Peyer's patch (tissue), 4 donors: ENCODE measurements around the gene ARX. TPM values are rescaled to one million over a fixed set of nuclear protein-coding genes. Genes with fewer than 3 reads are reported as not detected.

Experiments
- DNase-seq, 3 donors: peaks; one replicate each; pipeline ENCODE4 v3.0.0-alpha.2; 2017 to 2019
- H3K27ac ChIP-seq, 4 donors: fragments of 200-600 bp; sonication (generic); one replicate each; pipeline ENCODE4 v1.5.1; 2016 to 2019
- H3K27me3 ChIP-seq, 2 donors: fragments of 200-600 bp; sonication (generic); one replicate each; pipeline ENCODE4 v1.5.1; 2019
- H3K36me3 ChIP-seq, 3 donors: fragments of 200-600 bp; sonication (generic); one replicate each; pipeline ENCODE4 v1.5.1; 2016 to 2019
- H3K4me1 ChIP-seq, 4 donors: fragments of 200-600 bp; sonication (generic); one replicate each; pipeline ENCODE4 v1.5.1; 2016 to 2019
- H3K4me3 ChIP-seq, 4 donors: fragments of 200-600 bp; sonication (generic); 1 replicate in 3 of 4; 2 replicates in 1 of 4; pipeline ENCODE4 v1.5.1; 2016 to 2019; ENCODE audit warnings: mild to moderate bottlenecking in 1 of 4
- H3K9me3 ChIP-seq, 4 donors: fragments of 200-600 bp; sonication (generic); one replicate each; pipeline ENCODE4 v1.5.1; 2016 to 2019; ENCODE audit warnings: mild to moderate bottlenecking in 1 of 4
- POLR2A ChIP-seq, 2 donors: fragments of 450-650 bp; IDR thresholded peaks; one replicate each; pipeline ENCODE4 v1.5.1; 2017; ENCODE audit warnings: antibody characterized with exemption in 2 of 2, mild to moderate bottlenecking in 2 of 2, moderate library complexity in 2 of 2
- total RNA-seq, 4 donors: library from RNA; depleted of rRNA; stranded (reverse); fragments of >200 nt; gene quantifications; one replicate each; pipeline ENCODE4 v1.1.0, GENCODE V29; 2016
- TF ChIP-seq, protein P1 (sequence below), 6 experiments: fragments of 450-650 bp in 4 of 6; fragments of 200-600 bp in 2 of 6; sonication (generic) in 1 of 6; IDR thresholded peaks; one replicate each; pipeline ENCODE4 v1.5.1; 2017 to 2019; ENCODE audit warnings: antibody characterized with exemption in 6 of 6, mild to moderate bottlenecking in 3 of 6, moderate library complexity in 1 of 6

Gene ARX
- total RNA-seq, 4 donors from 2014 or later, result 0.40 to 1.0 (median 0.88) TPM; not detected in 1

DNA sequence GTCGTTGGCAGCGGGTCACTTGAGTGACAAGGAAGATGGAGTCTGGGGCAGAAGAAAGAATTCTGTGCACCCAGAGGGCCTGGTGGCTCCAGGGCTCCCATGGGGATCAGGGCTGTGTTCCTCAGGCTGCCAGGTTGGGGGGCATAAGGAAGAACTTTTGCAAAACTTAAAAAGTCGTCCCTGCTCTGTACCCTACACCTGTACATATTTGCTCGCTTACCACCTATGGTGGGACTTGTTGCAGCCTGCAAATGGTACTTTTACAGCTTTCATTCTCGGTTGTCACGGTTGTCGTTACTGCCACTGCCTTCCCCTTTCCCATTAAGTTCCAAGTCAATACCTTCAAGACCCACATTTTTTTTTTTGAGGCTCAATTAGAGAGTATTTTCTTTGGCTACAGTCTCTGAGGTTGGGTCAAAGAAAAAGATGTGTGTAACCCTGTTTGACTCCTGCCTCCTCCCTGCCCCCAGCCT is 9.1 kb downstream of the ARX start:
- H3K4me1 ChIP-seq, result peaks cover 0 to 24% (median 0%) of the 10 kb centered on the region in 4 donors
- peaks cover 0 to 8% of the 10 kb centered on the region in 2 donors for H3K27me3 ChIP-seq
- H3K27ac ChIP-seq, result no peak overlapping the region
- DNase-seq, result no peak
- H3K9me3 ChIP-seq, result no peaks in the 10 kb centered on the region
- no peak for TF ChIP-seq POLR2A (IDR thresholded peaks at IDR 0.05)
- TF ChIP-seq, protein P1, sequence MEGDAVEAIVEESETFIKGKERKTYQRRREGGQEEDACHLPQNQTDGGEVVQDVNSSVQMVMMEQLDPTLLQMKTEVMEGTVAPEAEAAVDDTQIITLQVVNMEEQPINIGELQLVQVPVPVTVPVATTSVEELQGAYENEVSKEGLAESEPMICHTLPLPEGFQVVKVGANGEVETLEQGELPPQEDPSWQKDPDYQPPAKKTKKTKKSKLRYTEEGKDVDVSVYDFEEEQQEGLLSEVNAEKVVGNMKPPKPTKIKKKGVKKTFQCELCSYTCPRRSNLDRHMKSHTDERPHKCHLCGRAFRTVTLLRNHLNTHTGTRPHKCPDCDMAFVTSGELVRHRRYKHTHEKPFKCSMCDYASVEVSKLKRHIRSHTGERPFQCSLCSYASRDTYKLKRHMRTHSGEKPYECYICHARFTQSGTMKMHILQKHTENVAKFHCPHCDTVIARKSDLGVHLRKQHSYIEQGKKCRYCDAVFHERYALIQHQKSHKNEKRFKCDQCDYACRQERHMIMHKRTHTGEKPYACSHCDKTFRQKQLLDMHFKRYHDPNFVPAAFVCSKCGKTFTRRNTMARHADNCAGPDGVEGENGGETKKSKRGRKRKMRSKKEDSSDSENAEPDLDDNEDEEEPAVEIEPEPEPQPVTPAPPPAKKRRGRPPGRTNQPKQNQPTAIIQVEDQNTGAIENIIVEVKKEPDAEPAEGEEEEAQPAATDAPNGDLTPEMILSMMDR (IDR thresholded peaks at IDR 0.05), result no peak
- H3K4me3 ChIP-seq, result no peak overlapping the region
- no peaks in the 10 kb centered on the region for H3K36me3 ChIP-seq

GRCh38 chrX:25005382-25006185 is 10.2 kb downstream of the ARX start:
- peaks cover 0 to 8% of the 10 kb centered on the region in 2 donors for H3K27me3 ChIP-seq
- peak overlapping the region in 2 of 4 donors; percentile 14 to 30 for H3K4me3 ChIP-seq
- no peaks in the 10 kb centered on the region for H3K9me3 ChIP-seq
- no peak overlapping the region for H3K27ac ChIP-seq
- no peak for DNase-seq
- H3K36me3 ChIP-seq, result no peaks in the 10 kb centered on the region
- peaks cover 0 to 24% (median 0%) of the 10 kb centered on the region in 4 donors for H3K4me1 ChIP-seq
- TF ChIP-seq POLR2A (IDR thresholded peaks at IDR 0.05), result no peak
- TF ChIP-seq, protein P1 (IDR thresholded peaks at IDR 0.05), result no peak

GRCh38 chrX:25005034-25005381 is 10.8 kb downstream of the ARX start:
- peaks cover 0 to 24% (median 0%) of the 10 kb centered on the region in 4 donors for H3K4me1 ChIP-seq
- H3K9me3 ChIP-seq, result no peaks in the 10 kb centered on the region
- no peaks in the 10 kb centered on the region for H3K36me3 ChIP-seq
- peaks cover 0 to 8% of the 10 kb centered on the region in 2 donors for H3K27me3 ChIP-seq
- TF ChIP-seq, protein P1 (IDR thresholded peaks at IDR 0.05), result no peak
- no peak for TF ChIP-seq POLR2A (IDR thresholded peaks at IDR 0.05)
- no peak for DNase-seq
- H3K4me3 ChIP-seq, result peak overlapping the region in 2 of 4 donors; percentile 14 to 30
- H3K27ac ChIP-seq, result no peak overlapping the region

GRCh38 chrX:25004485-25005032 is 11.2 kb downstream of the ARX start:
- no peak overlapping the region for H3K27ac ChIP-seq
- peak overlapping the region in 1 of 4 donors; percentile 30 for H3K4me3 ChIP-seq
- H3K27me3 ChIP-seq, result peaks cover 0 to 8% of the 10 kb centered on the region in 2 donors
- H3K9me3 ChIP-seq, result no peaks in the 10 kb centered on the region
- DNase-seq, result no peak
- TF ChIP-seq, protein P1 (IDR thresholded peaks at IDR 0.05), result no peak
- no peak for TF ChIP-seq POLR2A (IDR thresholded peaks at IDR 0.05)
- H3K4me1 ChIP-seq, result peaks cover 0 to 24% (median 0%) of the 10 kb centered on the region in 4 donors
- H3K36me3 ChIP-seq, result no peaks in the 10 kb centered on the region

- TF ChIP-seq, protein P1 (IDR thresholded peaks at IDR 0.05), result no peak
- TF ChIP-seq POLR2A (IDR thresholded peaks at IDR 0.05), result no peak
- Histone ChIP-seq H3K4me1 (peaks cover 0 to 24% (median 0%) of the 10 kb centered on the region in 4 donors), H3K4me3 (no peak overlapping the region), H3K27ac (no peak overlapping the region), H3K27me3 (peaks cover 0 to 8% of the 10 kb centered on the region in 2 donors), H3K36me3 (no peaks in the 10 kb centered on the region), H3K9me3 (no peaks in the 10 kb centered on the region)
- DNase-seq, result no peak
Measured at GRCh38 chrX:25004040-25004439, 11.7 kb downstream of the ARX start.
